GM19351 (cell line): ENCODE data around the gene UNC5B.

Experiments used
- ATAC-seq: cut with Tn5 transposase; IDR thresholded peaks from one replicate; pipeline ENCODE4 v1.9.1; 2021; ENCODE audit warnings: mild to moderate bottlenecking, moderate library complexity; ENCODE audit not compliant: unreplicated experiment

Gene UNC5B

GRCh38 chr10:71338728-71339495 lies 126.5 kb downstream of the UNC5B start:
- no peak for ATAC-seq

- ATAC-seq = no peak
Observed at GRCh38 chr10:71339796-71340589, 127.6 kb downstream of the UNC5B start.

- no peak for ATAC-seq
Observed at GRCh38 chr10:71342573-71343391, 130.4 kb downstream of the UNC5B start.

GRCh38 chr10:71343392-71343773 lies 131.0 kb downstream of the UNC5B start:
- no peak for ATAC-seq

- ATAC-seq = no peak
Observed at GRCh38 chr10:71344154-71344925, 132.0 kb downstream of the UNC5B start.

GRCh38 chr10:71344993-71345480 lies 132.7 kb downstream of the UNC5B start:
- no peak for ATAC-seq

- ATAC-seq = no peak
Observed at GRCh38 chr10:71345694-71346093, 133.3 kb downstream of the UNC5B start.

- no peak for ATAC-seq
Observed at GRCh38 chr10:71346731-71347130, 134.4 kb downstream of the UNC5B start.

- ATAC-seq = no peak
Observed at GRCh38 chr10:71347587-71348395, 135.4 kb downstream of the UNC5B start.

GRCh38 chr10:71348850-71349249 lies 136.5 kb downstream of the UNC5B start:
- no peak for ATAC-seq

- ATAC-seq = no peak
Observed at GRCh38 chr10:71349406-71349805, 137.0 kb downstream of the UNC5B start.

GRCh38 chr10:71351087-71351486 lies 138.7 kb downstream of the UNC5B start:
- ATAC-seq = no peak

GRCh38 chr10:71351628-71352319 lies 139.4 kb downstream of the UNC5B start:
- no peak for ATAC-seq
